Skeletal muscle tissue (tissue), 4 donors: ENCODE data around the gene GPC6. TPM values are rescaled to one million over a fixed set of nuclear protein-coding genes. Genes with fewer than 3 reads are reported as not detected.

Experiments
- H3K27ac ChIP-seq: one replicate; pipeline ENCODE4 v1.7.0; 2013; ENCODE audit warnings: mild to moderate bottlenecking, low read depth, low read length, inconsistent platforms
- H3K27me3 ChIP-seq, 3 donors: one replicate each; pipeline ENCODE4 v1.7.0; 2013; ENCODE audit warnings: low read length in 3 of 3; ENCODE audit not compliant: control insufficient read depth in 3 of 3, insufficient read depth in 3 of 3
- H3K36me3 ChIP-seq, 3 donors: one replicate each; pipeline ENCODE4 v1.7.0; 2013; ENCODE audit warnings: low read length in 3 of 3; ENCODE audit not compliant: control insufficient read depth in 3 of 3, insufficient read depth in 3 of 3
- H3K4me1 ChIP-seq, 3 donors: one replicate each; pipeline ENCODE4 v1.7.0; 2013; ENCODE audit warnings: low read length in 3 of 3, mild to moderate bottlenecking in 3 of 3; ENCODE audit not compliant: control insufficient read depth in 3 of 3, insufficient read depth in 3 of 3
- H3K4me3 ChIP-seq, 3 donors: one replicate each; pipeline ENCODE4 v1.7.0; 2013; ENCODE audit warnings: low read length in 3 of 3
- H3K9ac ChIP-seq, 3 donors: one replicate each; pipeline ENCODE4 v1.7.0; 2013; ENCODE audit warnings: low read length in 3 of 3, mild to moderate bottlenecking in 3 of 3, moderate library complexity in 2 of 3, low read depth in 1 of 3
- H3K9me3 ChIP-seq, 3 donors: one replicate each; pipeline ENCODE4 v1.7.0; 2013; ENCODE audit warnings: low read length in 3 of 3; ENCODE audit not compliant: control insufficient read depth in 3 of 3
- total RNA-seq: library from RNA; depleted of rRNA; stranded (reverse); fragments of >200 nt; gene quantifications from one replicate; pipeline ENCODE4 v1.2.3, GENCODE V29; 2014
- donor health status: Osteomylitis.

The GPC6 gene
- total RNA-seq, 1 donor from 2014 or later, result 7.8 TPM

DNA sequence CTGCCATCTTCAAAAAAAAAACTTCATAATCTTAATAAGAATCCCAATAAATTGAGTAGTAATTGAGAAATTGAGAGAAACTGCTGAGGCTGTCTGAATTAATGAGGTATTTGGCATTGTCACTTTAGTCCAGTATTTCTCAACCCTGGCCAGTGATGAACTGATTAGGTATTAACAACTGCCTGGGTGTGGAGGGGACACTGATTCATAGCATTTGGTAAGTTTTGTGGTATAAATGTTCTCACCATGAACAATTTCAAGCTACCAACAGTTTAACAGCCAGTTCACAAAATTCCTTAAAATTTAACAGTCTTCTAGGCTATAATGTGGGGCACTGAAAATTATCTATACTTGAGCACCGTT lies 18.3 kb downstream of the GPC6 start:
- Histone ChIP-seq H3K4me3 (peak overlapping the region in 2 of 3 donors; percentile 63 to 65), H3K27ac (no peak overlapping the region), H3K9me3 (no peaks in the 10 kb centered on the region), H3K27me3 (no peaks in the 10 kb centered on the region), H3K36me3 (no peaks in the 10 kb centered on the region), H3K9ac (no peak overlapping the region), H3K4me1 (peaks cover 0 to 6% (median 5%) of the 10 kb centered on the region in 3 donors)

DNA sequence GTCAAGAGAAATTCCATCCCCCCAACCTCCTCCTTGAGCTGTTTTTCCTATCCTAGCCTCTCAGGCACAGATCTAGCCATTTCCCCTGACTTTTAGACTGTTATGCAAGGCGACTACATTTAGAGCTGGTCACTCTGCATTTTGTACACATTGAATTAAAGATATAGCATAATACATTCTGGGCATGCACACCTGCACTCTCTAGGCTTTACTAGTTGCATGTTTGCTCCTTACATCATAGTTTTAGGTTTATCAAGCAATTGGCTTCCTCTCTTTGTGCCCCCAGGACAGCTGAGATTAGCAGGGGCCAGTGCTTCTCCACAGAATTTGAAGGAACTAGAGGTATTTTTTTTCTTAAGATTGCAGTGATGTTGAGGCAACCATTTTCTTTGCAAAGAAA lies 19.5 kb downstream of the GPC6 start:
- Histone ChIP-seq H3K9me3 (no peaks in the 10 kb centered on the region), H3K27me3 (no peaks in the 10 kb centered on the region), H3K4me3 (no peak overlapping the region), H3K36me3 (no peaks in the 10 kb centered on the region), H3K27ac (no peak overlapping the region), H3K4me1 (peaks cover 0 to 6% (median 5%) of the 10 kb centered on the region in 3 donors), H3K9ac (no peak overlapping the region)

DNA sequence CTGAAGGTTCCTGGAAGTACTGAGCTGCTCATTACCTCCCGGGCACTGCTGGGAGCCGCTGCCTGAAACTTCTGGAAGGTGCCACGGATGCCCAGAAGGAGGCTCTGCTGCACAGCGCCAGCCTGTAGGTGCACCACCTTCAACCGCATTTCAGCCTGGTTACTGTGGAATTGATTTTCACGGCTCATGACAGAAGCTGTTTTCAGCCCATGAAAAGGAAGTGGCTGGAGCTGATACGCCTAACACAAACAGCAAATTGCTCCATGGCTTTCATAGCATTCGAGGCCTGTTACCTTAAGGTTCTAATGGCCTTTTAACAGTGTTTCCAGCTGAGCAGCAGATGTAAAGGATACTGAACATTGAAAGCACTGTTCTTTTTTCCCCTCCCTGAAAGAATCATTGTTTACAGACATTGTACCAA lies 22.0 kb downstream of the GPC6 start:
- H3K9me3 ChIP-seq, result no peaks in the 10 kb centered on the region
- H3K9ac ChIP-seq, result no peak overlapping the region

DNA sequence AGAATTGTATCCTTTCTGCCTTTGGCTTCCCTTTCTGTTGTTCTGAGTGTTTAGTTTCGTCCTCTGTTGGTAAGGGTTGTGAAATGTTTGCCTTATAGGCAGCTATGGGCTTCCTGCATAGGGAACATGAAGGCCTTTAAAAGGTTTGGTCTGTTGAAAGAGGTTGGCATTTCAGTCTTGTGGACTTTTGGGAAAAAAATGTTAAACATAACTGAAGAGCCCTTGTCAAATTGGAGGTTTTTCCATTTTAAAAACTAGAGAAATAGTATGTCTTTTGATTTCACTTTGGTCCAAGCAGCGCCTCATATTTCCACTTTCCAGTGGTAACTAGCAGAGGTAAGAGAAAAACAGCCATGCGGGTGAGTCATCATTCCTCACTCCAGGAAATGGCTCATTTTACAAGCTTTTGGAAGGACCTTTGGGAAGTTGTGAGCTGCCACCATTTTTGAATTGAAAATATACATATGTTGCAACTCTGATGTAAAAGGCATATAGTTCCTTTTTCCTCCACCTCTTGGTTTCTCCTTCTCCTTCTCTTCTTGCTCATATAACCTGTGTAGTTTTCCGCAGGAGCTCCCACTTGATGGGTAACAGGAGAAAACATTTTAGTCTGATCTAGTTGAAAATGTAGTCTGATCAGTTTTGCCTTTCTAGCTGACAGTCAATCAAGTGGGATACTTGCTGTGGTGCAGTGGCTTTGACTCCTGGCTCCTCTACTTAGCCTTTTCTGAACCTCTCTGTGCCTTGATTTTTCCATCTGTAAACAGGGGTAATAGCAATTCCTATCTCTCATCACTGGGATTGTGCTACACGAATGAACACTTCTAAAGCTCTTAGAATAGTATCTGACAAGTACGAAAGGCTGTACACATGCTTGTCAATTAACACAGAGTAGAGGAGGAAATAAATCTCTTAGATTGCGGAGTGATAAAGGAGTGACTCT lies 23.0 kb downstream of the GPC6 start:
- H3K9ac ChIP-seq, result no peak overlapping the region
- H3K27me3 ChIP-seq, result no peaks in the 10 kb centered on the region

More for the DNA sequence above, 22.0 kb downstream of the GPC6 start:
- Histone ChIP-seq H3K27me3 (no peaks in the 10 kb centered on the region), H3K4me1 (peaks cover 0 to 6% (median 5%) of the 10 kb centered on the region in 3 donors), H3K27ac (no peak overlapping the region), H3K4me3 (no peak overlapping the region), H3K36me3 (no peaks in the 10 kb centered on the region)

DNA sequence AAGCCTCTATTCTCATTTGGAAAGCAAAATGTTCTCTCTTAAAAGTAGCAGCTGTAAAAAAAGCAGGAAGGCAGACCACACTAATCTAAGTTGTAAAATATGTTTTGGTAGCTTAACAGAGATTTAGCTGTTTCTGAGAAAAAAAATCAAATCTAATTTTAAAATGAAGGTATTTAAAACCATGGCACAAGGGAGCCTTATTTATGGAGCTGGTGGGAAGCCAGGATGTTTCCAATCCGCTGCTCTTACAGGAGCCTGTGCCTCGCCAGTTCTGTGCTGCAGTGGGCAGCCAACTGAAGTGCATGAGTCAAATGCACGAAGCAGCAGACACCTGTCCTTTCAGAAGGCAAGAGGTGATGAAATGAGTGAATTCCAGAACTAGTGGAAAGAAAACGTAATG lies 28.2 kb downstream of the GPC6 start:
- Histone ChIP-seq H3K9ac (no peak overlapping the region), H3K9me3 (no peaks in the 10 kb centered on the region), H3K4me3 (no peak overlapping the region)

More for the DNA sequence above, 23.0 kb downstream of the GPC6 start:
- Histone ChIP-seq H3K4me1 (no peaks in the 10 kb centered on the region), H3K9me3 (no peaks in the 10 kb centered on the region), H3K4me3 (no peak overlapping the region), H3K27ac (no peak overlapping the region), H3K36me3 (no peaks in the 10 kb centered on the region)

DNA sequence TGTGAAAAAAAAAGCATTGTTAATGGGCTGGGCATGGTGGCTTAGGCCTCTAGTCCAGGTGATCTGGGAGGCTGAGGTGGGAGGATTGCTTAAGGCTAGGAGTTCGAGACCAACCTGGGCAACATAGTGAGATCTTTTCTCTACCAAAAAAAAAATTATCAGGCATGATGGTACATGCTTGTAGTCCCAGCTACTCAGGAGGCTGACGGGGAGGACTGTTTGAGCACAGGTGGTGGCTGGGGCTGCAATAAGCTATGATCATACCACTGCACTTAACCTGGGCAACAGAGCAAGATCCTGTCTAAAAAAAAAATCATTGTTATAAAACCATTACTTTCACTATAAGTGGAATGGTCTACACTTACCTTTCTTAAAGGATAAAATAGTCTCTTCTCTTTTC lies 30.4 kb downstream of the GPC6 start:
- no peaks in the 10 kb centered on the region for H3K4me1 ChIP-seq
- no peak overlapping the region for H3K4me3 ChIP-seq
- no peaks in the 10 kb centered on the region for H3K27me3 ChIP-seq
- no peak overlapping the region for H3K9ac ChIP-seq
- no peaks in the 10 kb centered on the region for H3K9me3 ChIP-seq
- no peaks in the 10 kb centered on the region for H3K36me3 ChIP-seq
- H3K27ac ChIP-seq, result no peak overlapping the region

More for the DNA sequence above, 28.2 kb downstream of the GPC6 start:
- Histone ChIP-seq H3K4me1 (no peaks in the 10 kb centered on the region), H3K36me3 (no peaks in the 10 kb centered on the region), H3K27me3 (no peaks in the 10 kb centered on the region), H3K27ac (no peak overlapping the region)

DNA sequence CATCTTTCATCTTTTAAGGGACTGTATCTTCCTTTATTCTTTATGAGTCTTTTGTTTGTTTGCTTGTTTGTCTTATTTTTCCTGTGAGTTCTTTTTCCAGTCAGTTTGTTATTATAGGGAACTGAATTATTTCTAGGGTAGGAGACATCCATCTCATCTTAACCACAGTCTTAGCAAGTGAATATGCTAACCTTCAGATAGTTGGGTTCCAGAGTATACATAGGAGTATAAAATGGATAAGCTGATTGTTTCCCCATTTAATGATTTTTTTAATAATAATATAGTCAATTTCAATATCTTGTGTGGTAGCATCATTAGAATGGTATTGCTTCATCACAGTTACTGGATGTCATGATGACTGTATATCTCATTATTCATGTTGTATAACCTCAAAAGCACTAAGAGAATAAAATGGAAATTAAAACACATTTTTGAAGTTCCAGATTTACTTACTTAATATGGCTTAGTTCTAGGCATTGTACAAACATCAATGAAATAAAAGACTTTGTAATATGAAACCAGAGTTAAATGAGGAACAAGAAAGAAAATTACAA lies 33.0 kb downstream of the GPC6 start:
- Histone ChIP-seq H3K9me3 (no peaks in the 10 kb centered on the region), H3K27me3 (no peaks in the 10 kb centered on the region), H3K9ac (no peak overlapping the region), H3K27ac (no peak overlapping the region), H3K36me3 (no peaks in the 10 kb centered on the region), H3K4me3 (no peak overlapping the region), H3K4me1 (no peaks in the 10 kb centered on the region)

DNA sequence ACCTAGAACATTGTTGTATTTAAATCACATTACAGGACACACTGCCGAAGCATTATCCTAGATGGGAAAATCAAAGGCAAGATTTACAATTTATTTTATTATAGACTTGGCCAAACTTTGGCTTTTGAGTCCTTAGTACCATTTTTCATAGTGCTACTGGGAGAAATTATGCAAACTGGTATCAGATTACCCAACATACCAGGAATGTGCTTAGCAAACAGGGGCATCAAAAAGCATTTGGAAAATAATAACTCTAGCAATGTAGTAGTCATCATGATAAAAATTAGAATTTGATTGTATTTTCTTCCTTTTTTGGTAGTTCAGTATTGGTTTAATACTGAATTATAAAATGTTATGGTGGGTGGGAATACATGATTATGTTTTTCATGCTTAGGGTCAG lies 34.0 kb downstream of the GPC6 start:
- Histone ChIP-seq H3K4me1 (no peaks in the 10 kb centered on the region), H3K9me3 (no peaks in the 10 kb centered on the region), H3K27me3 (no peaks in the 10 kb centered on the region), H3K27ac (no peak overlapping the region), H3K9ac (no peak overlapping the region), H3K36me3 (no peaks in the 10 kb centered on the region), H3K4me3 (no peak overlapping the region)

DNA sequence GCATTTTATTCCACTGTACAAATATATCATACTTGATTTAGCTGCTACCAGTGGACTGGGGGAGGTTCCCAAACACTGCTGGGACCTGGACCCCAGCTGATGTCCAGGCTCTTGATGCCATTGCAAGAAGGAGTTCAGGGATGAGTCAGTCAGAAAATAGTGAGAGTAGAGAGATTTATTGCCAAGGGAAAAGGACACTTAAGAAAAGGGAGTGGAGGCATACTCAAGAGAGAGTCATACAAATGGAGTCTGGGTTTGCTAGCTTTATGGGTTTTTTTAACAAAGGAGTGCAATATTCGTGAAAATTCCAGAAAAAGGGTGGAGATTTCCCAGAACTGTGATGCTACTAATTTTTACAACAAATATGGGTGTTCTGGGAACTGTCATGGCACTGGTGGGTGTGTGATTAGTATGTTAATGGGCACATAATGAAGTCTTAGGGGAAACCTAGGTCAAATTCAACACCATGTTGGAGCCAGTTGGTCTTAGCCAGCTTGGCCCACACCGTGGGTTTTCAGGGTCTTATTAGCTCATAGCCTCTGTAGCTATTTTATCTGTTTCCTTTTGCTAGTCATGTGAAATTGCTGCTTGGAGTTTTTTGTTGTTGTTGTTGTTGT lies 36.2 kb downstream of the GPC6 start:
- Histone ChIP-seq H3K4me1 (no peaks in the 10 kb centered on the region), H3K36me3 (no peaks in the 10 kb centered on the region), H3K27me3 (no peaks in the 10 kb centered on the region), H3K4me3 (no peak overlapping the region), H3K9ac (no peak overlapping the region), H3K27ac (no peak overlapping the region), H3K9me3 (no peaks in the 10 kb centered on the region)

DNA sequence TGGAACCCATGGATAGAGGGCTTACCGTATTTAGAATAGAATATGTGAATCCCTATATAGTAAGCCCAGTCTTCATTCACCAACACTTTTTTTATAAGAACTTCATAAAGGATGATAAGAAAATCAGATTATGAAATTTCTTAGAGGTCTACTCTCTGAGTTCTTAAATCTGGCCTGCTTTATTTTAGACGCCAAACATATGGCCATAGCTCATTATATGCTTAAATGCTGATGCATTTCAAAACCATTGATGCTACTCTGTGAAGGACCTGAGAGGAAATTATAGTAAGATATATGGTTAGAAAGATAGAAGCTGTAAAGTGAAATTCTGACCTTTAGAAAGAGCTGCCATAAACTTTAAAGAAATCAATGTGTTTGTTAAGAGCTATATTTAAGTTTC lies 38.3 kb downstream of the GPC6 start:
- Histone ChIP-seq H3K27ac (no peak overlapping the region), H3K4me1 (no peaks in the 10 kb centered on the region), H3K9ac (no peak overlapping the region), H3K36me3 (no peaks in the 10 kb centered on the region), H3K4me3 (no peak overlapping the region), H3K27me3 (no peaks in the 10 kb centered on the region), H3K9me3 (no peaks in the 10 kb centered on the region)
